Smooth muscle cell (in vitro differentiated cells): ENCODE data around the gene DRD2. TPM values are rescaled to one million over a fixed set of nuclear protein-coding genes. Genes with fewer than 3 reads are reported as not detected.

Experiments
- DNase-seq: peaks from one replicate; lab custom pipeline; 2025; ENCODE audit not compliant: unreplicated experiment; lab: John Stamatoyannopoulos, UW
- H2AFZ ChIP-seq: fragments of 200-600 bp; sonication (generic); 2 replicates; pipeline ENCODE4 v1.6.0; 2016; ENCODE audit warnings: antibody characterized with exemption, low read depth, mild to moderate bottlenecking
- H3F3A ChIP-seq: fragments of 200-600 bp; sonication (generic); 2 replicates; pipeline ENCODE4 v1.6.0; 2017; ENCODE audit warnings: antibody characterized with exemption, low read depth
- H3K27ac ChIP-seq: fragments of 200-600 bp; sonication (generic); 2 replicates; pipeline ENCODE4 v1.5.1; 2016; ENCODE audit warnings: low read depth, mild to moderate bottlenecking
- H3K27me3 ChIP-seq: fragments of 200-600 bp; sonication (generic); 2 replicates; pipeline ENCODE4 v1.6.1; 2016; ENCODE audit warnings: low read depth, mild to moderate bottlenecking
- H3K36me3 ChIP-seq: fragments of 200-600 bp; sonication (generic); 2 replicates; pipeline ENCODE4 v1.5.1; 2016; ENCODE audit warnings: low read depth
- H3K4me1 ChIP-seq: fragments of 200-600 bp; sonication (generic); 2 replicates; pipeline ENCODE4 v1.5.1; 2016; ENCODE audit warnings: low read depth
- H3K4me2 ChIP-seq: fragments of 200-600 bp; sonication (generic); 2 replicates; pipeline ENCODE4 v1.6.0; 2016; ENCODE audit warnings: mild to moderate bottlenecking
- H3K4me3 ChIP-seq: fragments of 200-600 bp; sonication (generic); 2 replicates; pipeline ENCODE4 v1.5.1; 2016; ENCODE audit warnings: mild to moderate bottlenecking
- H3K79me2 ChIP-seq: fragments of 200-600 bp; sonication (generic); 2 replicates; pipeline ENCODE4 v1.6.0; 2016; ENCODE audit warnings: low read depth, mild to moderate bottlenecking
- H3K9ac ChIP-seq: fragments of 200-600 bp; sonication (generic); 2 replicates; pipeline ENCODE4 v1.6.0; 2016; ENCODE audit warnings: low read depth
- H3K9me3 ChIP-seq: fragments of 200-600 bp; sonication (generic); replicated peaks from 2 replicates; pipeline ENCODE4 v1.5.1; 2016; ENCODE audit warnings: low read depth
- H4K20me1 ChIP-seq: fragments of 200-600 bp; sonication (generic); 2 replicates; pipeline ENCODE4 v1.6.0; 2016; ENCODE audit warnings: low read depth
- WGBS: methylation state at CpG from one replicate; pipeline ENCODE4 v1.1.7; 2016; ENCODE audit warnings: low lambda C conversion rate; 5-methylcytosine and 5-hydroxymethylcytosine counted together
- polyA plus RNA-seq: library from polyadenylated mRNA; unstranded; fragments of >200 nt; fragmentation: Nextera tagmentation; extraction: Ambion mirVana; gene quantifications from 2 replicates; pipeline ENCODE4 v1.2.1, GENCODE V29; 2016
- total RNA-seq: library from RNA; depleted of rRNA; stranded (reverse); fragments of >200 nt; gene quantifications from 2 replicates; pipeline ENCODE4 v1.2.3, GENCODE V29; 2014
- TF ChIP-seq, protein P1 (sequence below): fragments of 200-600 bp; sonication (generic); IDR thresholded peaks from 2 replicates; pipeline ENCODE4 v1.5.1; 2017; ENCODE audit warnings: borderline replicate concordance, mild to moderate bottlenecking, antibody characterized with exemption; ENCODE audit not compliant: insufficient read depth, poor library complexity, severe bottlenecking

The DRD2 gene
- total and polyA plus RNA-seq, 2 experiments from 2014 or later: 0.57 to 0.72 TPM

GRCh38 chr11:113506893-113507292 is 31.7 kb upstream of the DRD2 start:
- TF ChIP-seq, protein P1, sequence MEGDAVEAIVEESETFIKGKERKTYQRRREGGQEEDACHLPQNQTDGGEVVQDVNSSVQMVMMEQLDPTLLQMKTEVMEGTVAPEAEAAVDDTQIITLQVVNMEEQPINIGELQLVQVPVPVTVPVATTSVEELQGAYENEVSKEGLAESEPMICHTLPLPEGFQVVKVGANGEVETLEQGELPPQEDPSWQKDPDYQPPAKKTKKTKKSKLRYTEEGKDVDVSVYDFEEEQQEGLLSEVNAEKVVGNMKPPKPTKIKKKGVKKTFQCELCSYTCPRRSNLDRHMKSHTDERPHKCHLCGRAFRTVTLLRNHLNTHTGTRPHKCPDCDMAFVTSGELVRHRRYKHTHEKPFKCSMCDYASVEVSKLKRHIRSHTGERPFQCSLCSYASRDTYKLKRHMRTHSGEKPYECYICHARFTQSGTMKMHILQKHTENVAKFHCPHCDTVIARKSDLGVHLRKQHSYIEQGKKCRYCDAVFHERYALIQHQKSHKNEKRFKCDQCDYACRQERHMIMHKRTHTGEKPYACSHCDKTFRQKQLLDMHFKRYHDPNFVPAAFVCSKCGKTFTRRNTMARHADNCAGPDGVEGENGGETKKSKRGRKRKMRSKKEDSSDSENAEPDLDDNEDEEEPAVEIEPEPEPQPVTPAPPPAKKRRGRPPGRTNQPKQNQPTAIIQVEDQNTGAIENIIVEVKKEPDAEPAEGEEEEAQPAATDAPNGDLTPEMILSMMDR: no peak
- DNase-seq: no peak

DNA sequence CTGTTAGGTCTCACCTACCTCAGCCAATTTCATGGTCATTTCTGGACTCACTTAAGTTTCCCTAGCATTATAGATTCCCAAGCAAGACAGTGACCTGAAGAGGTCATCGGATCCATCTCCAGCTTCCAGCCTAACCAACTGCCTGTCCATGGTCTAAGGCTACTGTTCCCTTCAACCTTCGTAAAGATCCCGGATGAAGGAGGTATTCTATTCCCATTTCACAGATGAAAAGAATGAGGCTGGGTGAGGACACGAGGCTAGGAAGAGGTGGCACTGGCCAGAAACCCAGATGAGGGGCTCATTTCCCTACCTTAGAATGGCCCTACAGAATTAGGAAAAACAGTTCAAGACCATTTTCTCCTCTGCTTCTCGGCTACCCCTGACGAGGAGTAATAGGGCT is 31.3 kb upstream of the DRD2 start:
- H3F3A ChIP-seq: no peaks in the 10 kb centered on the region
- no peaks in the 10 kb centered on the region for H3K4me1 ChIP-seq
- TF ChIP-seq, protein P1: no peak
- no peak overlapping the region for H2AFZ ChIP-seq
- no peaks in the 10 kb centered on the region for H4K20me1 ChIP-seq
- H3K27ac ChIP-seq: peak overlapping the region; percentile 59
- no peak overlapping the region for H3K9ac ChIP-seq
- H3K79me2 ChIP-seq: no peaks in the 10 kb centered on the region
- peaks cover 15% of the 10 kb centered on the region for H3K27me3 ChIP-seq
- WGBS: 79% methylated on average over 6 of the region's 6 CpGs
- DNase-seq: no peak
- H3K9me3 ChIP-seq: no peaks in the 10 kb centered on the region
- no peaks in the 10 kb centered on the region for H3K36me3 ChIP-seq
- no peak overlapping the region for H3K4me2 ChIP-seq
- H3K4me3 ChIP-seq: no peak overlapping the region

More at GRCh38 chr11:113506893-113507292, 31.7 kb upstream of the DRD2 start:
- Histone ChIP-seq H3K27me3 (peaks cover 10% of the 10 kb centered on the region), H3K9ac (no peak overlapping the region), H3K4me2 (no peak overlapping the region), H3K36me3 (no peaks in the 10 kb centered on the region), H3K27ac (no peak overlapping the region), H3K4me3 (no peak overlapping the region), H4K20me1 (no peaks in the 10 kb centered on the region), H2AFZ (no peak overlapping the region), H3F3A (no peaks in the 10 kb centered on the region), H3K79me2 (no peaks in the 10 kb centered on the region), H3K9me3 (no peaks in the 10 kb centered on the region), H3K4me1 (no peaks in the 10 kb centered on the region)
- 100% methylated on average over 1 of the region's 1 CpG for WGBS

DNA sequence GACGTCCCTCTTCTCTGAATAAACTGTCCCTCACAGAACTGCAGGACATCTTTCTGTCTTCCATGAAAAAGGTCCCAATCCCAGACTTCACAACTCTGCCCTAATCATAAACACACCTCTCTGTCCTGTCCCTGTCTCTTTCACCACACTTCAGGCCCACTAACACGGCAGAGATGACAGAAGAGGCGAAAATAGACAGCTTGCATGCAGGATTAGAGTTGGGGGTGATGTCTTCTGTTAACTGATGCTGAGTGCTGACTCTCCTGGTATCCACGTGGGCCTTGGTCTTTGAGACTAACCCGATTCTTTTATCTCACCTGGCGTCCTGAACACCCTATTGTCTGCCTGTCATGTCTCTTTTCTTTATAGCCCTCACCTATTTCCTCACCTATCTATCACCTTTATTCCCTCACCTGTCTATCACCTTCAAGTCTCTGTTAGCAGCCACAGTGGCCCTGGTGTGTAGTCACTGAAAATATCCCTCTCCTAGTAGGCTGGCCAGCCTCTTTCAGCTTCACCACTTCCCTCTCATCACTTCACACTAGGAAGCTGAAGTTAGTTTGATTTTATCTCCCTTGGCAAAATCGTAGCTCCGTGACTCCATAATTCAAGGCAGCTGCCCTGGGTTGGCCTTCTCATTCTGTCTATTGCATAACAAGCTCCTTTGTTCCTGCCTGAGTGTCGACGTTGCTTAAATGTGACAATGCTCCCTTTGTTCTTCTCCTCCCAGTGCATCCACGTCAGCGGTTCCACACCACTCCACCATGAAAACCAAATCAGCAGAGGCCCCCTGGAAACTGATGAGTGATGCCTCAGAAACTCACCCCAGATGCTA is 30.6 kb upstream of the DRD2 start:
- DNase-seq: no peak
- Histone ChIP-seq H3F3A (no peaks in the 10 kb centered on the region), H3K79me2 (no peaks in the 10 kb centered on the region), H3K27ac (peak overlapping the region; percentile 59), H3K9ac (no peak overlapping the region), H2AFZ (no peak overlapping the region), H3K4me1 (no peaks in the 10 kb centered on the region), H4K20me1 (no peaks in the 10 kb centered on the region), H3K36me3 (no peaks in the 10 kb centered on the region), H3K9me3 (no peaks in the 10 kb centered on the region), H3K4me3 (no peak overlapping the region), H3K27me3 (peaks cover 18% of the 10 kb centered on the region), H3K4me2 (no peak overlapping the region)
- TF ChIP-seq, protein P1: no peak
- WGBS: 46% methylated on average over 12 of the region's 12 CpGs

- Histone ChIP-seq H3F3A (no peaks in the 10 kb centered on the region), H3K27me3 (peaks cover 18% of the 10 kb centered on the region), H3K4me1 (no peaks in the 10 kb centered on the region), H3K4me3 (no peak overlapping the region), H3K27ac (peak overlapping the region; percentile 59), H4K20me1 (no peaks in the 10 kb centered on the region), H3K4me2 (no peak overlapping the region), H3K79me2 (no peaks in the 10 kb centered on the region), H3K9ac (no peak overlapping the region), H2AFZ (no peak overlapping the region), H3K9me3 (no peaks in the 10 kb centered on the region), H3K36me3 (no peaks in the 10 kb centered on the region)
- no peak for DNase-seq
- WGBS: 79% methylated on average over 3 of the region's 3 CpGs
- TF ChIP-seq, protein P1: no peak
These were observed 29.8 kb upstream of the DRD2 start for GRCh38 chr11:113505046-113505445.
